Measurements from ENCODE around the gene IQCH.

GRCh38 chr15:67504796-67505195 lies 250.2 kb downstream of the IQCH start:
- no peak for TF ChIP-seq POLR2A (IDR thresholded peaks at IDR 0.05)
- TF ChIP-seq CTCF (IDR thresholded peaks at IDR 0.05), result no peak
